NCI-H1436 treated with DMSO at 0.1 percent for 48 hours (cell line): ENCODE measurements around the gene KRTAP2-2.
"Not testable (repeated sequence)": the region's sequence is repeated elsewhere in the genome, so short reads cannot be mapped to it uniquely, and the experiment has no call there.

ENCODE experiments used
- DNase-seq: peaks from one replicate; lab custom pipeline; 2025; lab: John Stamatoyannopoulos, UW

Gene KRTAP2-2, protein sequence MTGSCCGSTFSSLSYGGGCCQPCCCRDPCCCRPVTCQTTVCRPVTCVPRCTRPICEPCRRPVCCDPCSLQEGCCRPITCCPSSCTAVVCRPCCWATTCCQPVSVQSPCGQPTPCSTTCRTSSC

DNA sequence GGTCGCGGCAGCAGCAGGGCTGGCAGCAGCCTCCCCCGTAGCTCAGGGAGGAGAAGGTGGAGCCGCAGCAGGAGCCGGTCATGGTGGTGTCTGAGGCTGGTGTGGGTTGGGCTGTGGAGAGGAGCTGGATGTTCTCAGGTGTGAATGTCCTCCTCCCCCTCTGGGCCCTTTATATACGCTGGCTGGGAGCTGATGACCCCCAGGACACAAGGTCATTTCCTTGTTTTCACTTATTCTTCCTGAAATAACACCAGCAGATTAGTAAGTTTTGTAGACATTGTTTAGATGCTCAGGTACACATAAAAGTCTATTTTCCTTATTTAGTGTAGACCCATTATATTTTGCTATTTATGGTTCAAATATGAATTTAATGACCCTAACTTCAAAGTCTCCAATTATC is at the start of gene KRTAP2-2:
KRTAP2-2 (minus strand) TSS at position 101 of the 400 bp plus-strand sequence; CDS start at position 82, 19 bp downstream.
- not testable (repeated sequence) for DNase-seq

DNA sequence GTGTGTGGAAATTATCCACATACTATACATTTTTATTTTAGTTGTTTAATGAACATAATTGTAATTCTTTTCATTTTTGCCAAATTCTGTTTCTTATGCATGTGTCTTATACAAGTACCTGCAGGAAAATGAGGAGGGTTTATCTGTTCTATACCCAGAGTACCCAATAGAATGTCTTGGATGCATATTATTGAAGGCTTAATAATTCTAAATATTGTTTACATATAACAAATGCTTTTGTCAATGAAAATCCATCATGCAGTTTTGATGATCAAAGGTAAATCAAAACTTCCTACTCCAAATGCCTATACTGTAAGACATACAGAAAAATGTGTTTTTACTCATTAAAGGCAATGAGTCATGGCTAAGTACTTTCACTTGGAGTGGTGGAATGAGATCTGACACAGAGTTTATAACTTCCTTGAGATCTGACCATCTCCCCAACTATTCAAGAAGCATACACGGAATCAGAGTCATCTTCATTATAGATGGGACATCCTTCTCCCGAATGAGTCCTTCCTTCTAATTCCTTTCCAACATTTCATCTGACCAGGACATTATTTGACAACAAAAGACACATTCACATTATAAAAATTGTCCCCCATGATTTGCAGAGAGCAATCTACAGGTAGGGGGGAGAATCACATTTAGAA is 49.5 kb upstream of the KRTAP2-2 start:
- not testable (repeated sequence) for DNase-seq

DNA sequence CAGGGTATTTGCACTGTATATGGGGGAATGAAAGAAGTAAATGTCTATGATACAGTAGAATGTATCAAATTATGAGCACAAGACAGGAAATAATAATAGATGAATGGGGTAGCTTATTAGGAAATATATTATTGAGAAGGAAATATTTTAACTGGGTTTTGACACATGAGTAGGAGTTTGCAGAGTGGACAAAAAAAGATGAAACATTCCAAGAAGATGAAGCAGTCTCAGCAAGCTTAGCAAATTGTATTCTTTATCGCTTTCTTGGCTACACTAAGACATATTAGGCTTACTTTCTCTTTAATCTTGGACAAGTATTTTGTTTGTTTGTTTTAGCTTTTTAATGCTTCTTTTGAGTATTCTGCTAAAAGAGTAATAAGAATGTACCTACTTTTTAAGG is 48.9 kb upstream of the KRTAP2-2 start:
- no peak for DNase-seq

DNA sequence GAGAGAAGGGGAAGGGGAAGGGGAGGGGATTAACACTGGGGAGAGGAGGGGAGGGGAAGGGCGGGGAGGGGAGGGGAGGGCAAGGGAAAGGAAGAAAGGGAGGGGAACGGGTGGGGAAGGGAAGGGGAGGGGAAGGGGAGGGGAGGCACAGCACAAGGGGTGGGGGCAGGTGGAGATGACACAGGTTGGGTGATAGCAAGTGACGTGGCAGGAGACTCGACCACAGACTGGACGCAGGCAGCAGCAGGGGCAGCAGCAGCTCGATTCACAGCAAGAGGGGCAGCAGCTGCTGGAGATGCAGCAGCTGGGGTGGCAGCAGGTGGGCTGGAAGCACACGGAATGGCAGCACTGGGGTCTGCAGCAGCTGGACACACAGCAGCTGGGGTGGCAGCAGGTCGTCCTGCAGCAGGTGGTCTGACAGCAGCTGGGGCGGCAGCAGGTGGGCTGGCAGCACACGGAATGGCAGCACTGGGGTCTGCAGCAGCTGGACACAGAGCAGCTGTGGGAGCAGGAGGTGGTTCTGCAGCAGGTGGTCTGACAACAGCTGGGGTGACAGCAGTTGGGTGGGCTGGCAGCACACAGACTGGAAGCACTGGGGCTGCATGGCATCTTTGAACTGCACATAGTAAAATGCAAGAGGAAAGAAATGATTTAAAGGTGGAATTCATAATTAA is 46.7 kb upstream of the KRTAP2-2 start, which contains the start of gene KRTAP4-16:
KRTAP4-16 (minus strand) TSS at position 624 of the 674 bp plus-strand sequence; CDS start at position 624, 0 bp downstream.
- DNase-seq, result no peak

DNA sequence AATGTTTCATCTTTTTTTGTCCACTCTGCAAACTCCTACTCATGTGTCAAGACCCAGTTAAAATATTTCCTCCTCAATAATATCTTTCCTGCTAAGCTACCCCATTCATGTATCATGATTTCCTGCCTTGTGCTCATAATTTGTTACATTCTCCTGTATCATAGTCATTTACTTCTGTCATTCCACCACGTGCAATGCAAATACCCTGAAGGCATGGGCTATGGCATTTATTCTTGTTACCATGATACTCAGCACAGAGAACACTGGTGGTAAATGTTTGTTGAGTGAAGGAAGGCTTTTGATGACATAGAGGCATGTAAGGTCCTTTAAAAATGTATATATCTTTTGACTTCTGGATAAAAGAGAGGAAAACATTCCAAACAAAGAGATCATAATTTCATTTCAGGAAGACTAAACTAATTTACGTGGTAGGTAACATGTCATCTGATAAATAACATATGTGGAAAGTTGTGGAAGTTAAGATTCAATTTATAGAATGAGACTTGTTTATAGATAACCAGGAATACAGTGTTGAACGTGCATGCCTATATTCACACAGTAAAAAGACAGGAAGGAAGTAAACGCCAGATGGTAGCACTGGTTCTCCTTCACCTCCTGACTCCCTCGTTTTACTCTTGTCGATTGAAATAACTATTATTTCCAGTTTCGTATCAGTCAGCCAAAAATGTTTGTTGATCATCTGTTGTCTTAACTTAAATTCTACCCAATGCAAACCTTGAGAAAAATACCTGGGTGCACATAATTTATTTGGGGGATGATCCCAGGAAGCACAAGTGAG is 44.9 kb upstream of the KRTAP2-2 start:
- DNase-seq, result not testable (repeated sequence)

DNA sequence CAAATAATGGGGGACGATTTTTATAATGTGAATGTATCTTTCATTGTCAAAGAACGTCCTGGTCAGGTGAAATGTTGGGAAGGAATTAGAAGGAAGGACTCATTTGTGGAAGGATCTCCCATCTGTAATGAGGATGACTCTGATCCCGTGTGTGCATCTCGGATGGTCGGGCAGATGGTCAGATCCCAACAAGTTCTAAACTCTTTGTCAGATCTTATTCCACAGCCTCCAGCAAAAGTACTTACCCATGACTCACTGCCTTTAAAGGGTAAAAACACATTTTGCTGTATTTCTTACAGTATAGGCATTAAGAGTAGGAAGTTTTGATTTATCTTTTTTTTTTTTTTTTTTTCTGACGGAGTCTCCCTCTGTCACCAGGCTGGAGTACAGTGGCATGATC is 43.5 kb upstream of the KRTAP2-2 start:
- no peak for DNase-seq

DNA sequence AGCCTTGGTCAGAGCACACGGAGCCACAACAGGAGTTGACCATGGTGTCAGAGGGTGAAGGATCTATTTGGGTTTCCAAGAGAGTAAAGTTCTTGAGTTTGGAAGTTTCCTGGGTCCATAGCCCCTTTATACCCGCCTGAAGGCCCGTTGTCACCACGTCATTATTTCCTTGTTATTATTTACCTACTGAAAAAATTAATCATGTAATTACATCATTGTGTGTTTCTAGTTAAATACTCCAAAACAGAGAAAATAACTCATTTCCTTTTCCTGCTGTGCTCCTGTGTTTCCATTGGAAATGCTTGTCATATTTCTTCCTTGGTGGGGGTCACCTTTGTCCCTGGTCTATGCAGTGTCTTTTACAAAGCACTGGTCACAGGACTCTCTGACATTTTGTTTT is 43.0 kb upstream of the KRTAP2-2 start, which contains the start of gene KRTAP4-8:
KRTAP4-8 (minus strand) TSS at position 101 of the 400 bp plus-strand sequence; CDS start at position 43, 58 bp downstream.
- DNase-seq, result no peak

DNA sequence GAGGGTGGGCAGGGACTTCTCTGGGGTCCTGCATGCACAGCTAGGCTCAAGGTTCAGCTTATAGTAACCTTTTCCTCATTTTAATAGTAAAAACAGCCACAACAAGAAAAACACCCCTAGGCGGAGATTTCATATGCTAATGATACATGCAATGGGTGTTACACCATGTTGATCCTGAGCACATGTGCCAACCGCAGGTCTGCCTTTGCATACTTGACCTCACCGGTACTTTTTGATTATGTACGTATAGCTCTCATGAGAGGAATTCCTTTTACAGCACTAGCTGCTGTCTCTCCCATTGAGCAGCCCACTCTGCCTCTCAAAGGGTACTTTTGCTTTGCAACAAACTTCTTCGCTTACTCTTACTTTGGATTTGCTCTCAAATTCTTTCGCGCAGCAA is 41.0 kb upstream of the KRTAP2-2 start:
- no peak for DNase-seq

DNA sequence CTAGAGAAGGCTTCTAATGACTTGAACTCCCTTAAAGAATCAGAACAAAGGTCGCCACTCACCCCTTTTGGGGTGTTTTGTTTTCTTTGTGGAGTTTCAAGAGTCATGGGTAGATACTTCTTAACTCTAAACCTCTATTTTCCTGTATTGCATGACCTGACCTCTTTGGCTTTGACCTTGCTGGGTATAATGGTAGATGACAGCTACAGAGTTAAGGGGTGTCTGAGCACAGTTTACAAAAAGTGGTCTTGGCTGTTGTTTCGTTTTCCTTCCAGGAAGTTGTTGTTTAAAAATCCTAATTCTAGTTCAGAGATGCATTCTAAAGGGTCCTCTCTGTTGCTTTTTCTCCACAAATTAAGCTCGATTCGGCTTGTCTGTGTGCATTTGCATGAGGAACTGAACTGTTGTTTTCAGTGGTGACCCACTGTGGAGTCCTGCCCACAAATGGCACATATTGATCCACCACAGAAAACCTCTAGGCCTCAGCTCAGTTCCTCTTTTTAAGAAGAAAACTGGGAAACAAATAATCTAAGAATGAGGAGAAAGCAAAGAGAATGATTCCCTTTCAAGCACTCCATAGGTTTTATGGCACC is 33.8 kb upstream of the KRTAP2-2 start:
- not testable (repeated sequence) for DNase-seq

DNA sequence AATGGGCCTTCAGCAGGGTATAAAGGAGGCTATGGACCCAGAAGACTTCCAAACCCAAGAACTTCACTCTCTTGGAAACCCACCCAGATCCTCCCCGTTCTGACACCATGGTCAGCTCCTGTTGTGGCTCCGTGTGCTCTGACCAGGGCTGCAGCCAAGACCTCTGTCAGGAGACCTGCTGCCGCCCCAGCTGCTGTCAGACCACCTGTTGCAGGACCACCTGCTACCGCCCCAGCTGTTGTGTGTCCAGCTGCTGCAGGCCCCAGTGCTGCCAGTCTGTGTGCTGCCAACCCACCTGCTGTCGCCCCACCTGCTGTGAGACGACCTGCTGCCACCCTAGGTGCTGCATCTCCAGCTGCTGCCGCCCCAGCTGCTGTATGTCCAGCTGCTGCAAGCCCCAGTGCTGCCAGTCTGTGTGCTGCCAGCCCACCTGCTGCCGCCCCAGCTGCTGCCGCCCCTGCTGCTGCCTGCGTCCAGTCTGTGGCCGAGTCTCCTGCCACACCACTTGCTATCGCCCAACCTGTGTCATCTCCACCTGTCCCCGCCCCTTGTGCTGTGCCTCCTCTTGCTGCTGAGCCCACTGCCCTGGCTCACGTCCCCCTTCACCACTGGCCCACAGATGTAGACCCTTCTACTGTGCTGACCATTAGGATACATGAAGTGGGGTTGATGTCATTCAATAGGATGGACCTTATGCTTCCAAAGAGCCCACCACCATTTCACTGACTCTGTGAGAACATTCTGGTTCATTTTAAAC is 29.2 kb upstream of the KRTAP2-2 start, which contains the start of gene KRTAP4-7:
KRTAP4-7 (plus strand) TSS at position 51 of the 757 bp plus-strand sequence; CDS start at position 108, 57 bp downstream.
- not testable (repeated sequence) for DNase-seq

DNA sequence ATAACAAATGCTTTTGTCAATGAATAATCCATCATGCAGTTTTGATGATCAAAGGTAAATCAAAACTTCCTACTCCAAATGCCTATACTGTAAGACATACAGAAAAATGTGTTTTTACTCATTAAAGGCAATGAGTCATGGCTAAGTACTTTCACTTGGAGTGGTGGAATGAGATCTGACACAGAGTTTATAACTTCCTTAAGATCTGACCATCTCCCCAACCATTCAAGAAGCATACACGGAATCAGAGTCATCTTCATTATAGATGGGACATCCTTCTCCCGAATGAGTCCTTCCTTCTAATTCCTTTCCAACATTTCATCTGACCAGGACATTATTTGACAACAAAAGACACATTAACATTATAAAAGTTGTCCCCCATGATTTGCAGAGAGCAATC is 28.4 kb upstream of the KRTAP2-2 start:
- not testable (repeated sequence) for DNase-seq

DNA sequence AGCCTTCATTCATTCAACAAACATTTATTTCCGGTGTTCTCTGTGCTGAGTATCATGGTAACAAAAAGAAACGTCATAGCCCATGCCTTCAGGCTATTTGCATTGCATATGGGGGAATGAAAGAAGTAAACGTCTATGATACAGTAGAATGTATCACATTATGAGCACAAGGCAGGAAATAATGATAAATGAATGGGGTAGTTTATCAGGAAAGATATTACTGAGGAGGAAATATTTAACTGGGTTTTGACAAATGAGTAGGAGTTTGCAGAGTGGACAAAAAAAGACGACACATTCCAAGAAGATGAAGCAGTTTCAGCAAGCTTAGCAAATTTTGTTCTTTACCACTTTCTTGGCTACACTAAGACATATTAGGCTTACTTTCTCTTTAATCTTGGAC is 27.6 kb upstream of the KRTAP2-2 start:
- DNase-seq, result no peak

DNA sequence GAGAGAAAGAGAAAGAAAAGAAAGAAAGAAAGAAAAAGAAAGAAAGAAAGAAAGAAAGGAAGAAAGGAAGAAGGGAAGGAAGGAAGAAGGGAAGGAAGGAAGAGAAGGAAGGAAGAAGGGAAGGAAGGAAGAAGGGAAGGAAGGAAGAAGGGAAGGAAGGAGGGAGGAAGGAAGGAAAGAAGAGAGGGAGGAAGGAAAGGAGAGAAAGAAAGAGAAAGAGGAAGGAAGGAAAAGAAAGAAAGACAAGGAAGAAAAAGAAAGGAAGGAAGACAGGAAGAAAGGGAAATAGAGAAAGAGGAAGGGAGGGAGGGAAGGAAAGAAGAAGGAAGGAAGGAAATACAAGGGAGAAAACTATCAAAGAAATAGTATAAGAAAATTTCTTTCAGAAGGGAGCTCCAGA is 21.8 kb upstream of the KRTAP2-2 start:
- DNase-seq, result no peak

DNA sequence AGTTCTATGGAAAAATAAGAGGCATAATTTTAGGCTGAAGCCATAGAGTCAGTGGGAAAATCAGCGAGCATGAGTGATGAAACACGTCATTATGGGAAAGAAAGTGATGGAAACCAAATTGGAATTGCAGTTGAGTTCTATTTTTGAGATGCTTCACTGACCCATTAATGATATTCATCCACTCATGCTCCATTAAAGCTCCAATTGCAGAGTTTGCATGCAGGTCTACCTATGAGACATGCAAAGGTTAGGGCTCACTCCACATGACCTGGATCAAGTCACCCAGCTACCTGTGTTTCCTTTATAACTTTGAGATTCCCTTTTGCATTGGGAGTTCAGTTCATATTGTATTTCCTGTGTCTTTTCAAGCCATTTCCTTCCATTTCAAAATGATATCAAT is 18.6 kb upstream of the KRTAP2-2 start:
- DNase-seq, result no peak

DNA sequence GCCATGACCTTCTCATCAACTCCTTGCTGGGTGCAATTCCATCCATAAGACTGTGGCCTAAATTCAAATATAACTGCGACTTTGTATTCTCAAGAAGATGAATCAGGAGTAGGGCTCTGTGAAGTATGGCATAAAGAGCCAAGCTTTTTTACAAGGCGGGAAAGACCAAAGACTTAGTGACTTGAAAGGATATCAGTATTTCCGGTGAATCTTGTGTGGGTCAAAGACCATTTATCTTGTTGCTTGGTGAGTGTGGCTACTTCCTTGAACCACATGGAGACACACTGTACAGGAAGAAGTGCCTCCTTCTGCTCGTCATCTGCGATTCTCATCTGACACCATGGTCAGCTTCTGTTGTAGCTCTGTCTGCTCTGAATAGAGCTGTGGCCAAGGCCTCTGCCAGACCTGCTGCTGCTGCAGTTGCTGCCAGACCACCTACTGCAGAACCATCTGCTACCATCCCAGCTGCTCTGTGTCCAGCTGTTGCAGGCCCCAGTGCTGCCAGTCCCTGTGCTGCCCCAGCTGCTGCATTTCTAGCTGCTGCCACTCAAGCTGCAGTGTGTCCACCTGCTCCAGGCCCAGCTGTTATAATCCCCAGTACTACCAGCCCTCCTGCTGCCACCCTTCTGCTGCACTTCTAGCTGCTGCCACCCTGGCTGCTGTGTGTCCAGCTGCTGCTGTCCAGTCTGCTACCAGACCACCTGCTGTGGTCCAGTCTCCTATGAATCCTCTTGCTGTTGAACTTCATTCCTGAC is 16.8 kb upstream of the KRTAP2-2 start:
- no peak for DNase-seq

DNA sequence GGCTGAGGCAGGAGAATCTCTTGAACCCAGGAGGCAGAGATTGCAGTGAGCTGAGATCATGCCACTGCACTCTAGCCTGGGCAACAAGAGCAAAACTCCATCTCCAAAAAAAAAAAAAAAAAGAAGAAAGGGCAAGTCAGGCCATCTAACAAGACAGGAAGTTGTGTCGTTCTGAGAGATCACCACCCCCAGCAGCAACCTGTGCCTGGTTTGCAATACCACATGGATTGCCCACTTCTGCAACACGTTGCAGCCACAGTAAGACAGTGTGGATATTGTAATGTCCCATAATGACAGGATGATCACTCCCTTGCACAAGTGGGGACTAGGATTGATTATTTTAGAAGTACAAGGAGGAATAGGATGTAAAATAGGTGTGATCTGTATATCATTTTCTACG is 14.0 kb upstream of the KRTAP2-2 start:
- DNase-seq, result no peak

DNA sequence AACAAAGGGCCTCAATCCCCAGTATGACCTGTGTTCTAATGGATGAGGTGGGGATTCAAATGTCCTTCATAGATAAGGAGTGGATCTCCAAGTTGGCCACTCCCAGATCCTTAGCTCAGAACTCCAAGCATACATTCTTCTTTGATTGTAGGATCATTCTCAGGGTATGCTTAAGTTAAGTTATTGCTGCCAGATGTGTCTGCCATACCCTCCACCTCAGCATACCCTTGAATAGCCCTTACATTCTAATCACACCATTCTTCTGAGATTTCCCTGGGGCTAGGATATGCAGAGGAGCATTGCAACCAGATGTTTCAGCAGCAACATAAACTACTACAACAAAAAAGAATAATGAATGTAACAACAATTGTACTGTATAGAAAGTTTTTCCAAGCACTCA is 12.3 kb upstream of the KRTAP2-2 start:
- DNase-seq, result no peak

DNA sequence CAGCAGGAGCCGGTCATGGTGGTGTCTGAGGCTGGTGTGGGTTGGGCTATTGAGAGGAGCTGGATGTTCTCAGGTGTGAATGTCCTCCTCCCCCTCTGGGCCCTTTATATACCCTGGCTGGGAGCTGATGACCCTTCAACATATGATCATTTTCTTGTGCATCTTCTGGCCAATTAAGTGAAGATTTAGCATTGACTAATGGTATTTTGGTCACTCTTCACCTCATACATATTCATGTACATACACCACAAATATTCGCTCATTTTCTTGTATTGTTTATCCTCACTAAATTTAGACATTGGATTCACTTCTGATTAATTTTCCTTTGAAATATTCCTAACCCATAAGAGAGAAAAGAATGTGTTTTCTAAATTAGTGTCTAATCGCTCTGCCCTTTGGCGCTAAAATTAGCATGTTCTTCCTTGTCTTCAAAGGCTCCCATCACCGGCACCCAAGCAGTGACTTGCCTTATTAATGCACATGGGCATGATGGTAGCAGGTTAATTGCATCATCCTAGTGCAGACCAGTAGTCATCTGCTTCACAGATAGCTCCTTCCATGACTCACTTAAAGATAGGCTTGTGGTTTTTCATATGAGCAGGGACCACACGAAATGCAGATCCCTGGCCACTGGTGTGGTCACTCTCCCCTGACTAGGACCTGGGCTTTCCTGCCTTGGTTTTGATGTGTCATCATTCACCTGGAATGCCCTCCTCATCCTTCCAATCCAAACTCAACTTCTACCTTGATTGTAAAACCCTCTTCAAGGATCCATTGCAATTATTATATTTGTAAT is 11.0 kb upstream of the KRTAP2-2 start, which contains the start of gene KRTAP2-4:
KRTAP2-4 (minus strand) TSS at position 51 of the 796 bp plus-strand sequence; CDS start at position 17, 34 bp downstream.
- DNase-seq, result no peak

DNA sequence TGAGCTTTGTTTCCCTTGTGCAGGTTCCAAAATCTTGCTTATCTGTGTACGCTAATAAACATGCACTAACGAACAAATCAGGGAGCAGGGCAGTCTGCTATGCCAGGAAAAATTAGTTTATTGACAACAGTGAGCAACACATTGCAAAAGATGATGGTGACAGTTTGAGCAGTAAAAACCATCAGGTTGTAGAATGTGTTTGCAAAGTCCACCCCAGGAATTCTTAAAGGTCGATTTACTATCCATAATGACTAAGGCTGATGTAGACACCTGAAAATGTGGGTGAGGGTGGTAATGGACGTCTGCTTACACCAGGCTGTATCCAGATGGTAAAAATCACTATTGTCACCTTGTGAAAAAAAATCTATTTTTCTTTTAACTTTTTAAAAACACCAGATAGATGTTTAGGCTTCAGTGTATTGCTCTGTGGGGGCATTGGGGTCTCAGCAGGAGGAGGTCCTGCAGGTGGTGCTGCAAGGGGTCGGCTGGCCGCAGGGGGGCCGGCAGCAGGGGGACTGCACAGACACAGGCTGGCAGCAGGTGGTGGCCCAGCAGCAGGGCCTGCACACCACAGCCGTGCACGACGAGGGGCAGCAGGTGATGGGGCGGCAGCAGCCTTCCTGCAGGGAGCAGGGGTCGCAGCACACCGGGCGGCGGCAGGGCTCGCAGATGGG is 10.1 kb upstream of the KRTAP2-2 start:
- not testable (repeated sequence) for DNase-seq
